GM19468 (cell line): ENCODE data around the gene MARCKSL1.

ENCODE experiments used
- ATAC-seq: cut with Tn5 transposase; IDR thresholded peaks from one replicate; pipeline ENCODE4 v1.9.1; 2021; ENCODE audit warnings: mild to moderate bottlenecking, moderate library complexity, moderate number of reproducible peaks; ENCODE audit not compliant: unreplicated experiment; ENCODE audit errors: extremely low read depth

Gene MARCKSL1

DNA sequence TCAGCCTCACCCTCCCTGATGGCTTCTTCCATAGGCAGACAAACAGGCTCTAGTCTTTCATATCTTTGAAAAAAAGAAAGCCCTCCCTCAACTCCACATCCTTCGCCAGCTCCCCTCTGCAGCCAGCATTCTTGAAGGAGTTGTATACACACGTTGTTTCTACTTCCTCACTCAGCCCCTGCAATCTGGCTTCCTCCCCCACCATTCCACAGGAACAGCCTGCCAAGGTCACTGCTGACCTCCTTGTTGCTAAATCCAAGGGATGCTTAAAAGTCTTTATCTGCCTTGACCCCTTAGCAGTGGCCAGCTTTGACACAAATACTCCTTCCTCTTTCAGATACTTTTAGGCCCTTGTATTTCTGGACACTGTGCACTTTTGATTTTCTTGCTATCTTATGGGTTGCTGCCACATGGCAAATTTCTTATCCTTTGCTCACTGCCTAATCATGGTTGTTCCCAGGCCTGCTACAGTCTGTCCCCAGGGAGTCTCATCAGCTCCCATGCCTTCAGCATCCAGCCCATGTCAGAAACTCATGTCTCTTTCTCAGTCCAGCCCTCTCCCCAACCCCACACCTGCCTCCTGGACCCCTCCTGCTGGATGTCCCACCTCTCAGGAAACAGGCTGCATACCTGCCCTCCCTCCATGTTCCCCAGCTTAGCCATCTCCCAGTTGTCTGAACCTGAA is 18.0 kb upstream of the MARCKSL1 start:
- ATAC-seq, result no peak

DNA sequence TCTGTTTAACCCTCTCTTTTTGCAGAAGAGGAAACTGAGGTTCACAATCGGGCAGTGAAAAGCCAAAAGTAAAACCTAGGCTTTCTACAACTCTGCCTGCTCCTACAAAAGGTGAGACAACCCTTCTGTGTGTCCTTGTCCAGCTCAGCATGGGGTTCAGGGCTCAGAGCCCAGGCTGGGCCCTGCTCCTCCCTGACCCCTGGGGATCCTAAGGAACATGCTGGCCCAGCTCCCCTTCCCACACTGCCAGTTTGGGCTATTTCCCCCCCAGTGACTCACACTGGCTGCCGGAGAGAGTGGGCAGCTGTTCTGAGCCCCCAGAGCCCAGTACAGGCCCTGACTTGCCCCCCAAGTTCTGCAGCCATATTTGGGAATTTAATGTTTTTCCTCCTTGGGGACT is 17.4 kb upstream of the MARCKSL1 start:
- ATAC-seq, result no peak

DNA sequence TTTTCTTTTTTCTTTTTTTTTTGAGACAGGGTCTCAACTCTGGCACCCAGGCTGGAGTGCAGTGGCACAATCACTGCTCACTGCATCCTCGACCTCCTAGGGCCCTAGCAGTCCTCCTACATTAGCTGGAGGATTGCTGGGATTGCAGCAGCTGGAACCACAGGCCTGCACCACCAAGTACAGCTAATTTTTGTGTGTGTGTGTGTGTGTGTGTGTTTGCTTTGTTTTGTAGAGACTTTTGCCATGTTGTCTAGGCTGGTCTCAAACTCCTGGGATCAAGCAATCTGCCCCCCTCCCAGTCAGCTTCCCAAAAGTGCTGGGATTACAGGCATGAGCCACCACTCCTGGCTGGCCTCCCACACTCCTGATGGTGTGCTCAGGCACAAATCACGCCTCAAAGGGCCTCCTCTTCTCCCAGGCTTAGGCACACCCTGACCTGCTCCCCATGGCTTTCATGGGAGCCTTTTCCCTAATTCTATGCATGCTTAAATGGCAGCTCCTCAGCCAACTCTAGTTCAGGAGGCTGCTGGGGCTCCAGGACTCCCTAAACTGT is 16.9 kb upstream of the MARCKSL1 start:
- no peak for ATAC-seq

DNA sequence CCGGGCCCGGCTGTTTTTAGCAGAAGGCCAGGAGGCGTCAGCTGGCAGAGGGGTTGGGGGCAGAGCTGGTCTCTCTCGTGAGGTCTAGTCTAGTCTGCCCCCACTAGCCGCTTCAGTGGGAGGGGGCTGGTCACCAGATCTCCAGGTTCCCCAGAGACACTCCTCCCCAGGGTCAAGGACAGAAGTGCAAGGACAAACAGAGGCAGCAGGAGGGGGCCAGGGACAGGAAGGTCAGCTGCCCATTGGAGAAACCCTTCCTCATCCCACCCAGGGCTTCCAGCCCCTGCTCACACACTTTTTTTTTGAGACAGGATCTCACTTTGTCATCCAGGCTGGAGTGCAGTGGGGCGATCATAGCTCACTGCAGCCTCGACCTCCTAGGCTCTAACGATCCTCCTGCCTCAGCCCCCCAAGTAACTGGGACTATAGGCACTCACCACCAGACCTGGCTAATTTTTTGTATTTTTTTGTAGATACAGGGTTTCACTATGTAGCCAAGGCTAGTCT is 16.3 kb upstream of the MARCKSL1 start:
- ATAC-seq, result no peak

DNA sequence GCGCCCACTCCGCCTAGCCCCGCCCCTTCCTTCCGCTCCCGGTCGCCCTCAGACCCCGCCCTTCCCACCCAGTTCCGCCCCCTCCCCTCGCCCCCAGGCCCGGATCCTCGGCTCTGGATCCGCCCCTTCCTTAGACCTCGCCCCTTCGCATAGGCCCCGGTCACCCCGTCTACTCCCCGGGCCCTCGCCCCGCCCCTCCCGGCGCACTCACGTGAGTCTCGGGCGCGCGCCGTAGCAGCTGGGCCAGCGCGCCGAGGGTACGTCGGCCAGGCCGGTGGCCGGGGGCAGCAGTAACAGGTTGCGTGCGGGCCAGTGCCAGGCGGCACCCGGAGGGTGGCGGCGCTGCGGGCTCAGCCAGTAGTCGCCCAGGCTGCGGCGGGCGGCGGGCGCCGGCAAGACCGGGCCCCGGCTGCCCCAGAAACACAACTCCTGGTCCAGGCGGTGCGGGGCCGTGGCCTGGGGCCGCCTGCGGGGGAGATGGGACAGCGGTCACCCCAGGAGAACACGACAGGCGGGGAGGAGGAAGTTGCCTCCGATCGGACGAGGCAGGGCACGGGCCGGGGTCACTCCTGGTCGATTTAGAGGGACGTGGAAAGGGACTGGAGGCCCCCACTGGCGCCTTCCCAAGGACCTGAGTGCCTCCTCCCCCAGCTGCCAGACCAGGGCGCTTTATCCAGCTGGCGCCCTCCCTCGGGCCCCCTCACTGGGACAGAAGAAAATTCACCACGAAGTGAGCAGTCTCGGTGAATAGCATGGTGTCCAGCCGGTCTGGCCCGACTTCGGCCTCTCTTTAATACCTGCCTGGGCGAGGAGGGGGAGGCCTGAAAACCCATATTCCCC is 15.6 kb upstream of the MARCKSL1 start:
- ATAC-seq, result peak; percentile 61

DNA sequence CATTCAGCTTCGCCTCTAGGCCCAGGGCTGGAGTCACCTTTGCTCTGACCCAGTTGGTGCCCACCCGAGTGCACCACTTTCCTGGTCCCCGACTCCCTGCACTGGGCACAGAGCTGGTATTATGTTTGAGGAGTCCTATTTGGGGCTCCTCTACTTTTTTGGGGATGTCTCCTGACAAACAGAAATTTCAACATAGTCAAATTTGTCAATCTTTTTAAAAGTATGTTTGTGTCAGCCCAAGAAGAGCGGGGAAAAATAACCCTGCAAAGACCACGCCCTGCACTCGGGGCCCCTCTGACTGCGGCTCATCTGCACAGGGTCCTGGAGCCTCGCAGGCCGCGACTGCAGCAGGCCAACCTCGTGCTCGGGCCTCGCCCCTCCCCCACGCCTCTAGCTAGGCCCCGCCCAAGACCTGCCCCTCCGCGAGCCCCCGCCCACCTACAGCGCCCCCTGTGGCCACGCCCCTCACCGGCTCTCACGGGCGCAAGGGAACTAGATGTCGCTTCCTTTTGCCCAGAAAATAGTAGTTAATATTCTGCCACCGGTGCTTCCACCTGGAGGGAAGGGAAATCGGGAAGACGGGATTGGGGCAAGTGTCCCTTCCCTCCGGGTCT is 14.9 kb upstream of the MARCKSL1 start:
- ATAC-seq, result no peak

GRCh38 chr1:32349211-32349708 is 13.2 kb upstream of the MARCKSL1 start:
- ATAC-seq, result no peak

DNA sequence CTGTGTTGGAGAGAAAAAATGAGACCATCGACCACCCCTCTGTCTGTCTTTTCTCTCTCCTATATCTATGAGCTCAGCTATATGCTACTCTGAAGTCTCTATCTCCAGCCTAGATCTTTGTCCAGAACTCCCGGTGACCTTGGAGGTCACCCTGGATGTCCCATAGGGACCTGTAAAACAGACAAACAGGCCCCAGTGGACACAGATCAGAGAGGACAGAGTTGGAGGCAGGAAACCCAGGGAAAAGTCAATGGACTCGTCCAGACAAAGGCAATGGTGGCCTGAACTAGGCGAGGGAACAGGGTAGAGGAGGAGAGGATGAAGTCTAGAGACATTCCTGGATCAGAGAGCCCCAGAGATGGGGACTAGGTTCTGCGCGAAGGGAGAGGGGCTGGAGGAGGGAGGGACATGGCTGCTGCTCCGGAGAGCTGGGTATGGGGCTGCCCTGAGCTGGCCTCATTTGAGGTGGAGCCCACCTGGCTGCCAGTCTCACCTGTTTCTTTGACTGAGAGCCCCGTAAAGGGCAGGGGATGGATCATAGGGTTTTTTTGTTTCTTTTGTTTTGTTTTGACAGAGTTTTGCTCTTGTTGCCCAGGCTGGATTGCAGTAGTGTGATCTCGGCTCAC is 10.6 kb upstream of the MARCKSL1 start:
- ATAC-seq, result no peak

GRCh38 chr1:32345289-32345827 is 9.3 kb upstream of the MARCKSL1 start:
- no peak for ATAC-seq

GRCh38 chr1:32342704-32343103 is 6.7 kb upstream of the MARCKSL1 start:
- no peak for ATAC-seq

- no peak for ATAC-seq
Measured at GRCh38 chr1:32341971-32342370, 5.9 kb upstream of the MARCKSL1 start.

- no peak for ATAC-seq
Measured at GRCh38 chr1:32341186-32341757, 5.2 kb upstream of the MARCKSL1 start.

DNA sequence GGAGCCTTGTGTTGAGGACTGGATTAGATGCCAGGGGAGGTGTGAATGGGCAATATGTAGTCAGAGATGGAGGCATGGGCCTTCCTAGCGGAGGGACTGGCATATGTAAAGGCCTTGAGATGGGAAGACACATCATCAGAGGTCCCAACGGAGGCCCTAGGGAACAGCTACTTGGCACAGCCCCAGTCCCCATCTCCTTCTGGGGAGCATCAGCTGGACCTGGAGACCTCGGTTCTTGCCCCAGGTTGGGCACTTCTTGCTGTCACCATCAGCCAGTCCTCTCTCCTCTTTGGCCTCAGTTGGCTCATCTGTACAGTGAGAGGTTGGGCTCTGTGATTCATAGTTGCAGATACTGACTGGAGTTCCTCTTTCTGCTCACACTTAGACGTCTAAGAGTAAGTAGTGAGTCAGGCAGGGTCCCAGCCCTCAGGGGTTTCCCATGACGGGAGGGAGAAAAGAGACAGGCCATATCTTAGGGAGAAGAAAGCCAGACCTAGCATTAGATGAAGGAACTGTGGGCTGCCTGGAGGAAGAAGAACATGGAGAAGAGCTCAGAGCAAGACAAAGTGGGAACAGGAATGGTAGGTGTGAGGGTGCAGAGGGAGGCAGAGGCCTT is 3.4 kb upstream of the MARCKSL1 start:
- ATAC-seq, result no peak

DNA sequence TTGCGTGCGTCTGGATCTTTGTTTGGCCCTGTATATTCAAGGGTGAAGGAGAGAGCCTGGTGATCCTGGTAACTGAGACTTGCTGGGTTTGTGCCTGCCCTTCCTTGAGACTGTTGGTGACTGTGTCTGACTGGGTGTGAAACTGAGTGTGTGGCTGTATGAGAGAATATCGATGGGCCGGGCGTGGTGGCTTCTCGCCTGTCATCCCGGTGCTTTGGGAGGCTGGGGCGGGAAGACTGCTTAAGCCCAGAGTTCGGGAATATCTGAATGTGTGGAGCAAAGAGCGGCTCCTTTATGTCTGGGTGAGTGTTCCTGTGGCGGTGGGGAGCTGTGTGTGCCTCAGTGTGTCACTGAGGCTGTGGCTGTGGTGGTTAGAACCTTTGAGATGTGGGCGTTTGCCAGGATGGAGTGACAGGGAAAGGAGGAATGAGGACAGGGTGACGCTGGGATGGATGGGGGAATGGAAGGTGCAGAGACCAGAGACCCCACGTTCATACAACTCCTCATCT is 2.7 kb upstream of the MARCKSL1 start:
- ATAC-seq, result no peak

GRCh38 chr1:32337855-32338636 is 2.0 kb upstream of the MARCKSL1 start:
- no peak for ATAC-seq

DNA sequence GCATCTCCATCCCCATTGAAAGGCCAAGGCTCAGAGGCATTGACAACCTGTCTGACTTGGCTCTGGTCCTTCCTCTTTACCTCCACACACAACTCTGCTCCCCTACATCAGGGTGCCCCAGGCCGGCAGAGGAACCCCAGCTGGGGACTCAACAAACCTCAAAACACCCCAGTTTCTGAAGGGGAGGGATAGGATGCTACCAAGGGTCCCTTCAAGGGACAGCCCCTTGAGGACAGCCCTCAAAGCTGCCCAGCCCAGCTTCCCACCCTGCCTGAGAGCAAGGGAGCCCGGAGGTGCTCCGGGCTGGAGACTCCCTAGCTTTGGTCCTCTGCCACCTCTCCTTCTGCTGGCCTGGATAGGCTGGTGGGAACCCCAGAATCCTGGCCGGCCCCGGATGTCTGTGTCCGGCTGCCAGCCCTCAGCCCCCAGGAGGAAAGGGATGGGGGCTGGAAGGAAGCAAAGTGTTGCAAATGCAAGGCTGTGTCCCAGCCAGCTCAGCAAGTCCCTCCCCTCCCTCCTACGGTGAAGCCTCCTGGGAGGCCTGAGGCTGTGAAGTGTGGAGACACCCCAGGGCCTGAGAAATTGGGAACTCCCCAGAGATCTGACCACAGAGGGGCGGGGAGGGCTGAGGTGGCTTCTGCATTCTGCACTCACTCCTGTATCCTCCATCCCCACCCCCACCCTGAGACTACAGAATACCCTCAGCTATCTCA is 1.1 kb upstream of the MARCKSL1 start:
- no peak for ATAC-seq

- ATAC-seq, result no peak
Measured at GRCh38 chr1:32336591-32336932, 529 bp upstream of the MARCKSL1 start.

DNA sequence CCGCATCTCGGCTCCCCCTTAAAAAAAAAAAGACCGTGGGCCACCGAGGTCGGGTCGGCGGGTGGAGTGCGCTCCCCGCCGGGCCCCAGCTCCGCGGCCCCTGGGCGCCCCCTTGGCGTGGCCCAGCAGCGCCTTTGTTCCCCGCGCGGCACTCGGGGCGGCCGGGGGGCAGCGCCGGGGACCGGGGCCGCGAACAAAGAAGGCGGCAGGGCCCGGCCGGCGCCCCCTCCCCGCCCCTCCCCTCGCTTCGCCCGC is 571 bp downstream of the MARCKSL1 start:
- ATAC-seq, result no peak
